Osteocyte (in vitro differentiated cells): Measurements from ENCODE around the gene BEX2. TPM values are rescaled to one million over a fixed set of nuclear protein-coding genes. Genes with fewer than 3 reads are reported as not detected.

Experiments
- DNase-seq: peaks from one replicate; pipeline ENCODE4 v3.0.0; 2021; ENCODE audit warnings: mixed read lengths; ENCODE audit not compliant: unreplicated experiment; ENCODE audit errors: extremely low spot score
- H3K27ac Mint-ChIP-seq: one replicate; pipeline ENCODE4 v1.8.0; 2021; ENCODE audit warnings: mild to moderate bottlenecking, mixed read lengths; ENCODE audit not compliant: unreplicated experiment
- H3K27me3 Mint-ChIP-seq: one replicate; pipeline ENCODE4 v1.8.0; 2021; ENCODE audit warnings: mixed read lengths; ENCODE audit not compliant: unreplicated experiment
- H3K36me3 Mint-ChIP-seq: one replicate; pipeline ENCODE4 v1.8.0; 2021; ENCODE audit warnings: mixed read lengths; ENCODE audit not compliant: unreplicated experiment
- H3K4me1 Mint-ChIP-seq: one replicate; pipeline ENCODE4 v1.8.0; 2021; ENCODE audit warnings: mixed read lengths; ENCODE audit not compliant: unreplicated experiment
- H3K4me3 Mint-ChIP-seq: one replicate; pipeline ENCODE4 v1.8.0; 2021; ENCODE audit warnings: mild to moderate bottlenecking, moderate library complexity, mixed read lengths; ENCODE audit not compliant: unreplicated experiment
- H3K9me3 Mint-ChIP-seq: one replicate; pipeline ENCODE4 v1.8.0; 2021; ENCODE audit warnings: mixed read lengths; ENCODE audit not compliant: unreplicated experiment
- total RNA-seq: library from RNA; stranded (reverse); gene quantifications from 2 replicates; pipeline ENCODE4 v1.2.1, GENCODE V29; 2021
- TF ChIP-seq, protein P1 (sequence below): fragments of 200-600 bp; sonication (generic); IDR thresholded peaks from 2 replicates; pipeline ENCODE4 v1.5.0; 2021; ENCODE audit warnings: antibody characterized with exemption, mild to moderate bottlenecking, moderate library complexity

The BEX2 gene
- total RNA-seq, 1 donor from 2014 or later: 4.1 TPM

DNA sequence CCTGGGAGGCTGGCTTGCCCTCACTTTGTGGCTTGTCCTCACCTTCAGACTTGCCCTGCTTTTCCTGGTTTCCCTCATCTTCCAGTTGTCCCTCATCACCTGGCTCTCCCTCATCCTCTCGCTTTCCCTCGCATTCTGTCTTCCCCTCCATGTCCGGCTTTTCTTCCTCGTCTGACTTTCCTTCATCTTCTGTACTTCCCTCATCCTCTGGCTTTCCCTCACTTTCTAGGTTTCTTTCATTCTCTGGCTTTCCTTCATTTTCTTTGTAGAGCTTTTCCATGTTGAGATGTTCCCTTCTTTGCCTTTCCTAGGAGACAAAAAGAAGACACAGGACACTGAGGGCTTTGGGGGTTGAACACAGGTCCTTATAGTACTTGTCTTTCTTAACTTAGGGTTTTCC lies 36.5 kb downstream of the BEX2 start:
- Mint-ChIP-seq H3K4me1 (no peaks in the 10 kb centered on the region), H3K9me3 (no peaks in the 10 kb centered on the region), H3K27me3 (peaks cover 41% of the 10 kb centered on the region), H3K36me3 (no peaks in the 10 kb centered on the region), H3K4me3 (no peak overlapping the region), H3K27ac (no peak overlapping the region)
- no peak for DNase-seq
- TF ChIP-seq, protein P1, sequence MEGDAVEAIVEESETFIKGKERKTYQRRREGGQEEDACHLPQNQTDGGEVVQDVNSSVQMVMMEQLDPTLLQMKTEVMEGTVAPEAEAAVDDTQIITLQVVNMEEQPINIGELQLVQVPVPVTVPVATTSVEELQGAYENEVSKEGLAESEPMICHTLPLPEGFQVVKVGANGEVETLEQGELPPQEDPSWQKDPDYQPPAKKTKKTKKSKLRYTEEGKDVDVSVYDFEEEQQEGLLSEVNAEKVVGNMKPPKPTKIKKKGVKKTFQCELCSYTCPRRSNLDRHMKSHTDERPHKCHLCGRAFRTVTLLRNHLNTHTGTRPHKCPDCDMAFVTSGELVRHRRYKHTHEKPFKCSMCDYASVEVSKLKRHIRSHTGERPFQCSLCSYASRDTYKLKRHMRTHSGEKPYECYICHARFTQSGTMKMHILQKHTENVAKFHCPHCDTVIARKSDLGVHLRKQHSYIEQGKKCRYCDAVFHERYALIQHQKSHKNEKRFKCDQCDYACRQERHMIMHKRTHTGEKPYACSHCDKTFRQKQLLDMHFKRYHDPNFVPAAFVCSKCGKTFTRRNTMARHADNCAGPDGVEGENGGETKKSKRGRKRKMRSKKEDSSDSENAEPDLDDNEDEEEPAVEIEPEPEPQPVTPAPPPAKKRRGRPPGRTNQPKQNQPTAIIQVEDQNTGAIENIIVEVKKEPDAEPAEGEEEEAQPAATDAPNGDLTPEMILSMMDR: no peak

Other genes with a start within 250 kb of the BEX2 start
- gene BEX1, start 246.8 kb downstream of the BEX2 start, total RNA-seq: 9.3 and 10.7 TPM in 2 replicates
- gene NXF3, start 217.8 kb downstream of the BEX2 start, total RNA-seq: not detected in 2 replicates
- gene BEX4, start 95.9 kb downstream of the BEX2 start, total RNA-seq: 50.9 and 51.9 TPM in 2 replicates
- 86.2 and 88.2 TPM in 2 replicates for gene TCEAL8, start 55.8 kb downstream of the BEX2 start, total RNA-seq
- not detected in 2 replicates for gene TCEAL5, start 34.2 kb downstream of the BEX2 start, total RNA-seq
- gene TCEAL7, start 19.2 kb upstream of the BEX2 start, total RNA-seq: 13.4 and 14.7 TPM in 2 replicates
- 77.0 and 90.1 TPM in 2 replicates for gene TCEAL9, start 45.5 kb upstream of the BEX2 start, total RNA-seq
- 216 and 224 TPM in 2 replicates for gene BEX3, start 65.5 kb upstream of the BEX2 start, total RNA-seq
- 0.24 and 0.68 TPM in 2 replicates for gene RAB40A, start 208.5 kb upstream of the BEX2 start, total RNA-seq